Colonic mucosa (tissue), 4 donors: ENCODE measurements around the gene RUNDC3A. TPM values are rescaled to one million over a fixed set of nuclear protein-coding genes. Genes with fewer than 3 reads are reported as not detected.

ENCODE experiments used
- DNase-seq: peaks from one replicate; pipeline ENCODE4 v3.0.0-alpha.2; 2020
- H3K27ac ChIP-seq: fragments of 200-600 bp; one replicate; pipeline ENCODE4 v1.8.0; 2021
- H3K27me3 ChIP-seq: fragments of 200-600 bp; one replicate; pipeline ENCODE4 v1.8.0; 2021
- H3K36me3 ChIP-seq: fragments of 200-600 bp; one replicate; pipeline ENCODE4 v1.8.0; 2021
- H3K4me1 ChIP-seq: fragments of 200-600 bp; one replicate; pipeline ENCODE4 v1.8.0; 2021; ENCODE audit warnings: mild to moderate bottlenecking
- H3K4me3 ChIP-seq: fragments of 200-600 bp; one replicate; pipeline ENCODE4 v1.8.0; 2021
- H3K9ac ChIP-seq, 2 donors: one replicate each; pipeline ENCODE4 v1.7.0; 2013; ENCODE audit warnings: control low read depth in 2 of 2, low read depth in 2 of 2, low read length in 2 of 2
- H3K9me3 ChIP-seq: fragments of 200-600 bp; one replicate; pipeline ENCODE4 v1.8.0; 2021
- intact Hi-C: fragments of 100-400 bp; cut with DNase I; formaldehyde crosslinking; loops from one replicate; pipeline ENCODE4 v1.14.1; 2022
- total RNA-seq, 2 donors: library from RNA; stranded (reverse); fragmentation: NEBNext Ultra II Directional in 1 of 2; extraction: Animal tissue kit (Norgen Biotek cat#: 25700) in 1 of 2; gene quantifications; one replicate each; pipeline ENCODE4 v1.2.1, GENCODE V29; 2021
- TF ChIP-seq, protein P1 (sequence below): fragments of 200-600 bp; IDR thresholded peaks from one replicate; pipeline ENCODE4 v1.8.0; 2022; ENCODE audit warnings: antibody characterized with exemption, mild to moderate bottlenecking
- donor health status: healthy.
- donor health status: DM: no; HTN: no; CAD: no.
- donor health status: DM: no; HTN: no; CAD: no.

RUNDC3A gene
- total RNA-seq = 1 to 10 TPM in 1 of 2 donors, under 1 TPM in 1; 0.52 to 1.4 TPM

DNA sequence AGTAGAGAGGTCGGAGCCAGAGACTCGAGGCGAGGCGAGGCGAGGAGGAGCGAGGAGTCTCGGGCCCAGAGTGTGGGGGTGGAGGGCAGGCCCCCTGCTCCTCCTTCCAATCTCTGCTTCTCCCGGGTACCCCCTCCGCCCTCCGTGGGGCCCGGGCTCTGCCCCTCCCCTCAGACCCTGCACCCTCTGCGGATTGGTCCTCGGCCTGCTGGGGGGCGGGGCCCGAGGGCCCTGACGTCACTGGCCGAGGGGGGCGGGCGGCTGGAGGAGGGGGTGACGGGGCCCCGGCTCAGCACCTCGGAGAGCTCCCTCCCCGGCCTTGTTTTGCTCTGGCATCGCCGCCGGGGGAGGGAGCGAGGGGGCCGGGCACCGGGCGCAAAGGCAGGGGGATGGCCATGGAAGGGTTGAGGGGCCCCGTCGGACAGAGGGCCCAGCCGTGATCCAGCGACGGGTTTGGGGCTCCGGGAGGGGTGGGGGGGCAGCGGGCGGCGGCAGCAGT lies at the start of gene RUNDC3A:
Gene RUNDC3A, plus strand, starts transcription at position 282 of the 499 bp plus-strand sequence. CDS start 232 bp downstream, outside the sequence.
- H3K27ac ChIP-seq = no peak within 1 kb of the TSS
- no peaks in the 10 kb centered on the region for H3K36me3 ChIP-seq
- no peaks in the 10 kb centered on the region for H3K4me1 ChIP-seq
- DNase-seq = peak; percentile 80
- peak within 1 kb of the TSS; percentile 40 for H3K4me3 ChIP-seq
- H3K9me3 ChIP-seq = no peaks in the 10 kb centered on the region
- intact Hi-C loops = no loop called here
- TF ChIP-seq, protein P1, sequence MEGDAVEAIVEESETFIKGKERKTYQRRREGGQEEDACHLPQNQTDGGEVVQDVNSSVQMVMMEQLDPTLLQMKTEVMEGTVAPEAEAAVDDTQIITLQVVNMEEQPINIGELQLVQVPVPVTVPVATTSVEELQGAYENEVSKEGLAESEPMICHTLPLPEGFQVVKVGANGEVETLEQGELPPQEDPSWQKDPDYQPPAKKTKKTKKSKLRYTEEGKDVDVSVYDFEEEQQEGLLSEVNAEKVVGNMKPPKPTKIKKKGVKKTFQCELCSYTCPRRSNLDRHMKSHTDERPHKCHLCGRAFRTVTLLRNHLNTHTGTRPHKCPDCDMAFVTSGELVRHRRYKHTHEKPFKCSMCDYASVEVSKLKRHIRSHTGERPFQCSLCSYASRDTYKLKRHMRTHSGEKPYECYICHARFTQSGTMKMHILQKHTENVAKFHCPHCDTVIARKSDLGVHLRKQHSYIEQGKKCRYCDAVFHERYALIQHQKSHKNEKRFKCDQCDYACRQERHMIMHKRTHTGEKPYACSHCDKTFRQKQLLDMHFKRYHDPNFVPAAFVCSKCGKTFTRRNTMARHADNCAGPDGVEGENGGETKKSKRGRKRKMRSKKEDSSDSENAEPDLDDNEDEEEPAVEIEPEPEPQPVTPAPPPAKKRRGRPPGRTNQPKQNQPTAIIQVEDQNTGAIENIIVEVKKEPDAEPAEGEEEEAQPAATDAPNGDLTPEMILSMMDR = no peak
- peaks cover 10% of the 10 kb centered on the region for H3K27me3 ChIP-seq
- no peak within 1 kb of the TSS for H3K9ac ChIP-seq

DNA sequence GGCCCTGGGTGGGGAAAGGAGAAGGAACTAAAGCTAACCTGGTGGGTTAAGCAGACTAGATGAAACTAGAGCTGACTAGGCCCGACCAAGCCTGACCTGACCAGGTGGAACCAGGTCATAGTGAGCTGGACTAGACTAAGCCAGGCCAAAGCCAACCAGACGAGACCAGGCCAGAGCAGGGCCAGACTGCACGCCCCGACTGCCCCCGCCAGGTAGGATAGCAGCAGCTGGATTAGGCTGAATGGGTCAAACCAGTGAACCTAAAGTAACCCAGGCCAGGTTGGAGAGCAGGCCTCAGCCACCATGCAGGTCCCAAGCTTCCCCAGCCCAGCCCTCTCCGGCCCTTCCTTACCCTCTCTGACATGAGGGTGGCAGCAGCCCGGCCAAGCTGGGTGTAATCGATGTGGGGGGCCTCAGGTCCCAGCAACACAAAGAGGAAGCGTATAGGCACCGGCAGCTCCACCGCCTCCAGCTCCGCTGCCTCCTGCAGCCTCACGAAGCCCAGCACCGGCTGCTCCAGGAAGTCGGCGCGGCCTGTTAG lies 49.5 kb upstream of the RUNDC3A start:
- Histone ChIP-seq H3K36me3 (no peaks in the 10 kb centered on the region), H3K4me1 (no peaks in the 10 kb centered on the region), H3K27ac (no peak overlapping the region), H3K4me3 (no peak overlapping the region), H3K9ac (no peak overlapping the region), H3K27me3 (no peaks in the 10 kb centered on the region), H3K9me3 (no peaks in the 10 kb centered on the region)
- TF ChIP-seq, protein P1 = no peak
- DNase-seq = no peak
- intact Hi-C loops = no loop called here

DNA sequence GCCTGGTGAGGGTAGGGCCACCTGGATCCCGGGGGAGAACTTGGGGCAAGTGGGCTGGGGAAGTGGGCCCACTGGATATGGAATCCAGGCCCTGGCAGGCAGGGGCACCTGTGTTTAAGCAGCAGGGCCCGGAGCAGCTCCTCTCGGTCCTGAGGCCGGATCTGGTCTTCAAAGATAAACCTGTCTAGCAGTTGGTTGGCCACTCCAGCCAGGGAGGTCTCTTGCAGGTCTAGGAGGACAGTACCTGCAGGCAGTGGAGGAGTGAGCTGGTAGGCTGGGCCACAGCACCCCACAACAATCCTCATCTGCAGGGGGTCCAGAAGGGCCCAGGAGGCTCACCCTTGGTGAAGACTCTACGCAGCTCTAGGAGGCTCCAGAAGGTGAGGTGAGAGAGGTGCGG lies 48.1 kb upstream of the RUNDC3A start:
- TF ChIP-seq, protein P1 = no peak
- DNase-seq = no peak
- Histone ChIP-seq H3K4me1 (no peaks in the 10 kb centered on the region), H3K36me3 (no peaks in the 10 kb centered on the region), H3K27me3 (no peaks in the 10 kb centered on the region), H3K9me3 (no peaks in the 10 kb centered on the region), H3K9ac (no peak overlapping the region), H3K27ac (no peak overlapping the region), H3K4me3 (no peak overlapping the region)
- intact Hi-C loops = no loop called here

DNA sequence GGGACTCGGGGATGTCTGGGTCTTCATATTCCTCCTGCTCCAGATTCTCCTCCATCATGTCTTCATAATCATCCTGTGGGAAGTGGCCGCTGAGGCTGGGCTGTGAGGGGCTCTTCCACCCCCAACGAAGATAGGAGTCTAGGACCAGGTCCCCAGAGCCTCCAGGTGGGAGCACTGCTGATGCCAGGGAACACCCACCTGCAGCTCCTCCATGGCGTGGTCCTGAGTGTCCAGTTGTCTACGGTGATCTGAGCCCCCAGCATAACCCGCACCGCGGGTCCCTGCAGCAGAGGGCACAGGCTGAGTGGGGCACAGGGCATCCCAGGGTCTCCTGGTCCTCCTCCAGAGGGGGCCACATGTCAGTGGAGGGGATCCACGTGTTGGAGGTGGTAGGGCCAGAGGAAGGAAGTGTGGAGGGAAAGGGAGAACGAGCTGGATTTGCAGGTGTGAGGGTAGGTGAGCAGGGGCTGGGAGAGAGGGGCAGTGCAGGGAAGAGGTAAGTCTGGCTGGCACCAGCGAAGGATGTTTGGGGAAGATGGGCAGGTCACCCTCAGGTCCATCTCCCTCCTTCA lies 45.7 kb upstream of the RUNDC3A start:
- no peaks in the 10 kb centered on the region for H3K4me1 ChIP-seq
- H3K27ac ChIP-seq = no peak overlapping the region
- intact Hi-C loops = no loop called here
- H3K36me3 ChIP-seq = no peaks in the 10 kb centered on the region
- DNase-seq = no peak
- no peaks in the 10 kb centered on the region for H3K9me3 ChIP-seq
- no peaks in the 10 kb centered on the region for H3K27me3 ChIP-seq
- no peak overlapping the region for H3K9ac ChIP-seq
- H3K4me3 ChIP-seq = no peak overlapping the region
- TF ChIP-seq, protein P1 = no peak

DNA sequence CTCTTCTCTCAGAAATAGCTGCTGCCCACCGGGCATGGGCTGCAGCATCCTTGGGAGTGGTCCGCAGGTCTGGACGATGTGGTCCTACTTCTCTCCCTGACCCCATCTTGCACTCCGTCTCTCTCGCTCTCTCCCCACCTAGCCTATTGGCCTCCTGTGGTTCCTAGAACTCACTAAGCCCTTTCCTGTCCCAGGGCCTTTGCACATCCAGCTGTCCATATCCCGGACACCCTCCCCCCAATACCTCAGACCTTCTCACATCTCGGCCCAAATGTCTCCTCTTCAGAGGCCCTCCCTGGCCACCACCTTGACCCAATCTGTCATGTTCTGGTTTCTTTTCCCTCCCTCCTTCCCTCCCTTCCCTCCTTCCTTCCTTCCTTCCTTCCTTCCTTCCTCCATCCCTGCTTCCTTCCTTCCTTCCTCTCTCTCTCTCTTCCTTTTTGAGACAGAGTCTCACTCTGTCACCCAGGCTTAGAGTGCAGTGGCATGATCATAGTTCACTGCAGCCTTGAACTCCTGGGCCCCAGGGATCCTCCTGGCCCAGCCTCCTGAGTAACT lies 45.0 kb upstream of the RUNDC3A start:
- no peaks in the 10 kb centered on the region for H3K27me3 ChIP-seq
- no peak overlapping the region for H3K4me3 ChIP-seq
- intact Hi-C loops = no loop called here
- no peaks in the 10 kb centered on the region for H3K4me1 ChIP-seq
- no peaks in the 10 kb centered on the region for H3K9me3 ChIP-seq
- no peak overlapping the region for H3K27ac ChIP-seq
- no peak for DNase-seq
- TF ChIP-seq, protein P1 = no peak
- no peak overlapping the region for H3K9ac ChIP-seq
- no peaks in the 10 kb centered on the region for H3K36me3 ChIP-seq
